Activated naive CD8-positive, alpha-beta T cell treated with anti-CD3 and anti-CD28 coated beads, Interleukin-2, amount 50 U/mL, for 16 hours (primary cell): ENCODE measurements around the gene TFDP1.

Experiments
- DNase-seq: peaks from one replicate; pipeline ENCODE4 v3.0.0-alpha.2; 2020; ENCODE audit warnings: low read depth, low spot score

The TFDP1 gene

GRCh38 chr13:113584205-113584869 lies at the start of gene TFDP1:
Gene TFDP1 (plus strand): TSS chr13:113584753. CDS start chr13:113585838, 1,085 bp downstream.
- peak; percentile 46 for DNase-seq

- DNase-seq: no peak
Measured at GRCh38 chr13:113535381-113535781, 49.2 kb upstream of the TFDP1 start.

GRCh38 chr13:113536461-113537110 lies 48.0 kb upstream of the TFDP1 start:
- DNase-seq: no peak

GRCh38 chr13:113537205-113537604 lies 47.3 kb upstream of the TFDP1 start:
- no peak for DNase-seq

GRCh38 chr13:113537909-113538688 lies 46.5 kb upstream of the TFDP1 start:
- no peak for DNase-seq

GRCh38 chr13:113538689-113539058 lies 45.9 kb upstream of the TFDP1 start:
- DNase-seq: no peak

GRCh38 chr13:113539176-113539575 lies 45.4 kb upstream of the TFDP1 start:
- DNase-seq: no peak

GRCh38 chr13:113539822-113540221 lies 44.7 kb upstream of the TFDP1 start:
- DNase-seq: no peak

- DNase-seq: no peak
Measured at GRCh38 chr13:113540523-113540922, 44.0 kb upstream of the TFDP1 start.

- no peak for DNase-seq
Measured at GRCh38 chr13:113542751-113543424, 41.7 kb upstream of the TFDP1 start.

GRCh38 chr13:113544071-113544891 lies 40.3 kb upstream of the TFDP1 start:
- DNase-seq: no peak

- no peak for DNase-seq
Measured at GRCh38 chr13:113544896-113545295, 39.7 kb upstream of the TFDP1 start.

GRCh38 chr13:113545455-113545930 lies 39.1 kb upstream of the TFDP1 start:
- no peak for DNase-seq

GRCh38 chr13:113545931-113546516 lies 38.5 kb upstream of the TFDP1 start:
- no peak for DNase-seq

GRCh38 chr13:113546571-113547237 lies 37.8 kb upstream of the TFDP1 start:
- no peak for DNase-seq

GRCh38 chr13:113547238-113547971 lies 37.1 kb upstream of the TFDP1 start:
- no peak for DNase-seq

GRCh38 chr13:113548171-113548641 lies 36.3 kb upstream of the TFDP1 start:
- DNase-seq: no peak

- no peak for DNase-seq
Measured at GRCh38 chr13:113548778-113549621, 35.6 kb upstream of the TFDP1 start.
